ENCODE results near the gene EPYC.
A peak's percentile ranks its signal among the peaks of the same experiment; 100 is the strongest.

EPYC gene

DNA sequence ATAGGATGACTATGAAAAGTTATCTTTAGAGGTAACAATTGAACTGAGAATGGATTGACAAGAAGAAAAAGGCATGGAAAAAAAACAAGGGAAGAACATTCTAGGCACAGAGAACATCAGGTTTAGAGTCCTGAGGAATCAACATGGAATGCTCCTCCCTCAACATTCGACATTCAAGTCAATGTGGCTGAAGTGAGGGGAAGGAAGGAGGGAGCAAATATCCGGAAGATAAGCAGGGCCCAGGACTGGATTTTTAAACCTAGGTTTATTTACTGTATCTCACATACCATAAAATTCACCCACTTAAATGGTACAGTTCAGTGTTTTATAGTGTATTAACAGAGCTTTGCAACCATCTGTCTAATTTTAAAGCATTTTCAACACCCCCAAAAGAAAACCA is 40.2 kb downstream of the EPYC start:
- Histone ChIP-seq H3K27me3 (replicated peaks) (no peaks in the 10 kb centered on the region), H3K27ac (no peak overlapping the region), H3K36me3 (replicated peaks) (no peaks in the 10 kb centered on the region), H3K4me3 (ENCODE audit: low read depth, low read length) (no peak overlapping the region)
- TF ChIP-seq, protein P1, sequence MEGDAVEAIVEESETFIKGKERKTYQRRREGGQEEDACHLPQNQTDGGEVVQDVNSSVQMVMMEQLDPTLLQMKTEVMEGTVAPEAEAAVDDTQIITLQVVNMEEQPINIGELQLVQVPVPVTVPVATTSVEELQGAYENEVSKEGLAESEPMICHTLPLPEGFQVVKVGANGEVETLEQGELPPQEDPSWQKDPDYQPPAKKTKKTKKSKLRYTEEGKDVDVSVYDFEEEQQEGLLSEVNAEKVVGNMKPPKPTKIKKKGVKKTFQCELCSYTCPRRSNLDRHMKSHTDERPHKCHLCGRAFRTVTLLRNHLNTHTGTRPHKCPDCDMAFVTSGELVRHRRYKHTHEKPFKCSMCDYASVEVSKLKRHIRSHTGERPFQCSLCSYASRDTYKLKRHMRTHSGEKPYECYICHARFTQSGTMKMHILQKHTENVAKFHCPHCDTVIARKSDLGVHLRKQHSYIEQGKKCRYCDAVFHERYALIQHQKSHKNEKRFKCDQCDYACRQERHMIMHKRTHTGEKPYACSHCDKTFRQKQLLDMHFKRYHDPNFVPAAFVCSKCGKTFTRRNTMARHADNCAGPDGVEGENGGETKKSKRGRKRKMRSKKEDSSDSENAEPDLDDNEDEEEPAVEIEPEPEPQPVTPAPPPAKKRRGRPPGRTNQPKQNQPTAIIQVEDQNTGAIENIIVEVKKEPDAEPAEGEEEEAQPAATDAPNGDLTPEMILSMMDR (IDR thresholded peaks at IDR 0.05; ENCODE audit: low read depth, low read length, missing control alignments) = no peak
- in situ Hi-C loops (cut with HindIII; ENCODE audit: low pct_ligation_motif_present, low sequenced_read_pairs) = no loop called here
- no peak for DNase-seq

- TF ChIP-seq, protein P1 (IDR thresholded peaks at IDR 0.05; ENCODE audit: low read depth, low read length, missing control alignments) = no peak
- H3K27me3 ChIP-seq (replicated peaks) = no peaks in the 10 kb centered on the region
- H3K36me3 ChIP-seq (replicated peaks) = no peaks in the 10 kb centered on the region
- no peak overlapping the region for H3K4me3 ChIP-seq (ENCODE audit: low read depth, low read length)
- in situ Hi-C loops (cut with HindIII; ENCODE audit: low pct_ligation_motif_present, low sequenced_read_pairs) = no loop called here
- no peak for DNase-seq
- no peak overlapping the region for H3K27ac ChIP-seq
Observed at GRCh38 chr12:90963946-90964345, 40.8 kb downstream of the EPYC start.

DNA sequence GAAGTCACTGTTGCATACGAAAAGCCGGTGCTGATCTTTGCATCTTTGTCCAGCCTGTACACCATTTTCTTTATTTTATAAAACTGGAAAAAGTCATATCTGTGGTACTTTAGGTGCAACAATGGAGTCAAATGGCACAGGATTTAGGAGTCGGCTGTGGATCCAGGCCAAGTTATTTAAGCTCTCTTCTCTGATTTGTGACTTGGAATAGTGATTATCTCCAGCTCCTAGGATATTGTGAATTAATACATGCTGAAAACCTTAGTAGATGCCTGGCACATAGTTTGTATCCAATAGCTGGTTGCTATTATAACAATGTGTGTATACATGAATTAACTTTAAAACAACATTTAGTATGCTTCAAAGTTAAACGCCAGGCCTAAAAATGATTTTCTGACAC is 43.6 kb downstream of the EPYC start:
- H3K36me3 ChIP-seq (replicated peaks) = no peaks in the 10 kb centered on the region
- no peak overlapping the region for H3K4me3 ChIP-seq (ENCODE audit: low read depth, low read length)
- H3K27ac ChIP-seq = no peak overlapping the region
- in situ Hi-C loops (cut with HindIII; ENCODE audit: low pct_ligation_motif_present, low sequenced_read_pairs) = no loop called here
- H3K27me3 ChIP-seq (replicated peaks) = no peaks in the 10 kb centered on the region
- TF ChIP-seq, protein P1 (IDR thresholded peaks at IDR 0.05; ENCODE audit: low read depth, low read length, missing control alignments) = no peak
- DNase-seq = no peak

DNA sequence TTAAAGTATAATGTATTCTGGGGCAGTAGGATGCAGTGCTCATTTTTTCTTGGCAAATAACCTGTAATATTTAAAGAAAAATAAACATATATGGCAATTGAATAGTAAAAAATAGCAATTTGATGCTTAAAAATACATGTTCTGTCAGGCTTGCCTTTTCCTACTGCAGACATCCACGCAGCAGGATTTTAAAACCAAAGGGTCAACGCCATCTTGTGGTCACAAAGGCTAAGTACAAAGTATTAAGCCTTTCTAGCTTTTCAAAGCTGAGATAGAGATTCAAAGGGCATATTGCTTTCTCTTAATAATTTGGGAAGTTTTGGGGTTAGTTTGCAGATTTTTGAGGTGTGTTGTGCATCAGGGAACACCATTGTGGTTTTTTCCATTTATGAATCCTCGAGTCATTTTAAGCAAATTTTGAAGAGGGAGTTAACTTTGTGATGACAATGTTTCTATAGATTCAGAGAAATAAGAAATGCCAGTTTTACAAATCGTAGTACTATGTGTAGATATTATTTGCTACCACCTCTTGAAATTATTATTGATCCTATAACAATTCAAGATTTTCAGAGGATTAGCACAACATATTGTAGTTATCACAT is 45.1 kb downstream of the EPYC start:
- Histone ChIP-seq H3K4me3 (ENCODE audit: low read depth, low read length) (no peak overlapping the region), H3K27me3 (replicated peaks) (no peaks in the 10 kb centered on the region), H3K27ac (no peak overlapping the region), H3K36me3 (replicated peaks) (no peaks in the 10 kb centered on the region)
- DNase-seq = peak; percentile 47
- TF ChIP-seq, protein P1 (IDR thresholded peaks at IDR 0.05; ENCODE audit: low read depth, low read length, missing control alignments) = peak; percentile 76
- in situ Hi-C loops (cut with HindIII; ENCODE audit: low pct_ligation_motif_present, low sequenced_read_pairs) = no loop called here

DNA sequence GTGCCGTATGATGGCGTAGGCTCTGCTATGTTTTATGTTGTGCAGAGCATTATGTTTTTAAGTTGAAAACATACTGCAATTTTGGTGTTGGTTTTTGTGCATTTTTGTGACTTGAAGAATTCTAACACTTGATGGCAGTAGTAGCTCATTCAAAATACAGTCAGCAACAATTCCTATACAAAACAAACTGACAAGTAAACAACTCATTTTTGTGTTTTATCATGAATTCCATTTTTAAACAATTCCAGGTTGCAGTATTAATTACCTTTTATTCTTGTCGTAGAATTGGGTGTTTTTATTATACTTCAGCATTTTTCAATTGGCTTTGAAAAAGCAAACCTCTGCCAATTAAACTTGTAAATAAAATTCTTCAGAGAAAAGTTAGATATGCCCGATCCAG is 45.7 kb downstream of the EPYC start:
- Histone ChIP-seq H3K36me3 (replicated peaks) (no peaks in the 10 kb centered on the region), H3K4me3 (ENCODE audit: low read depth, low read length) (no peak overlapping the region), H3K27me3 (replicated peaks) (no peaks in the 10 kb centered on the region), H3K27ac (no peak overlapping the region)
- TF ChIP-seq, protein P1 (IDR thresholded peaks at IDR 0.05; ENCODE audit: low read depth, low read length, missing control alignments) = no peak
- in situ Hi-C loops (cut with HindIII; ENCODE audit: low pct_ligation_motif_present, low sequenced_read_pairs) = no loop called here
- no peak for DNase-seq

DNA sequence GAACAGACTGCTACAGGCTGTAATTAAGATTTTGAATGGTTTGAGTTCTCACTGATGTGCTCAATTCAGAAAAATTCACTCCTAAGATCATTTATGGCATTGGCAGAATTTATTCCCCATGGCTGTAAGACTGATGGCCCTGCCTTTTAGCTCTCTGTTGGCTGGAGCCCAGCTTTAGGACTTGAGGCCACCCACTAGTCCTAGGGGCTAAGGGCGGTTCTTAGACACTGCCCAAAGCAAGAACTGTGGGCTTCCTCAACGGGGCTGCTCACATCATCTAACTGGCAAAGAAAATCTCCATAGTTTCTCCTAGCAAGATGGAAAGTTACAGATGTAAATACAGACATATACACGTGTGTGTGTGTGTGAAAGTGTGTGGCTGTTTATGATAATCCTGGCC is 46.4 kb downstream of the EPYC start:
- H3K36me3 ChIP-seq (replicated peaks) = no peaks in the 10 kb centered on the region

More for the DNA sequence above, 46.4 kb downstream of the EPYC start:
- TF ChIP-seq, protein P1 (IDR thresholded peaks at IDR 0.05; ENCODE audit: low read depth, low read length, missing control alignments) = no peak
- in situ Hi-C loops (cut with HindIII; ENCODE audit: low pct_ligation_motif_present, low sequenced_read_pairs) = no loop called here
- H3K27me3 ChIP-seq (replicated peaks) = no peaks in the 10 kb centered on the region
- DNase-seq = no peak
- no peak overlapping the region for H3K27ac ChIP-seq
- H3K4me3 ChIP-seq (ENCODE audit: low read depth, low read length) = no peak overlapping the region
